Endothelial cell of umbilical vein (primary cell): ENCODE data around the gene RDH13. TPM values are rescaled to one million over a fixed set of nuclear protein-coding genes. Genes with fewer than 3 reads are reported as not detected.

Experiments
- BruUV-seq: library from RNA; stranded (reverse); fragments of 400-500 nt; replicated peaks from 2 replicates; lab custom pipeline; 2021; lab: Mats Ljungman, UMichigan
- CTCF ChIA-PET: fragments of 300-600, 350-600 bp; sonication (Branson Sonifier 250); formaldehyde crosslinking; loops from one replicate; lab custom pipeline; 2021; ENCODE audit warnings: antibody characterized with exemption, inconsistent platforms; lab: Charles Lee
- POLR2A ChIA-PET: fragments of 300-600, 350-600 bp; sonication (Branson Sonifier 250); formaldehyde crosslinking; loops from one replicate; lab custom pipeline; 2021; ENCODE audit warnings: antibody characterized with exemption, inconsistent platforms; lab: Charles Lee
- DNase-seq: peaks from one replicate; pipeline ENCODE4 v3.0.0-alpha.2; 2011; ENCODE audit warnings: low read depth, low spot score
- FAIRE-seq: peaks from 2 replicates; lab custom pipeline; 2011; peaks lifted over from hg19 to GRCh38; lab: Jason Lieb, UNC
- H2AFZ ChIP-seq: 2 replicates; pipeline ENCODE4 v1.6.0; 2012; ENCODE audit warnings: low read depth, low read length, control low read depth, inconsistent platforms
- H3K27ac ChIP-seq: 2 replicates; pipeline ENCODE4 v1.5.1; 2011; ENCODE audit warnings: low read depth, mild to moderate bottlenecking, control low read depth, low read length, moderate library complexity; ENCODE audit not compliant: insufficient read depth
- H3K27me3 ChIP-seq, 2 experiments: 2 replicates each; pipeline versions ENCODE4 v1.6.0 to v1.6.1; 2011; ENCODE audit warnings: low read length in 2 of 2, mixed read lengths in 1 of 2; ENCODE audit not compliant: control insufficient read depth in 2 of 2, insufficient read depth in 2 of 2
- H3K36me3 ChIP-seq, 2 experiments: 2 replicates in 1 of 2; 3 replicates in 1 of 2; pipeline ENCODE4 v1.5.1; 2011; ENCODE audit warnings: low read length in 2 of 2, mild to moderate bottlenecking in 1 of 2, moderate library complexity in 1 of 2; ENCODE audit not compliant: control insufficient read depth in 2 of 2, insufficient read depth in 2 of 2; ENCODE audit errors: extremely low read depth in 1 of 2
- H3K4me1 ChIP-seq: 3 replicates; pipeline ENCODE4 v1.5.1; 2011; ENCODE audit warnings: mild to moderate bottlenecking, low read length; ENCODE audit not compliant: control insufficient read depth, insufficient read depth; ENCODE audit errors: extremely low read depth
- H3K4me2 ChIP-seq: 2 replicates; pipeline ENCODE4 v1.6.1; 2011; ENCODE audit warnings: low read length, control low read depth, mixed read lengths; ENCODE audit not compliant: insufficient read depth
- H3K4me3 ChIP-seq, 3 experiments: fragments of 200-600 bp in 1 of 3; sonication (generic), shearing (Covaris generic) in 1 of 3; replicated peaks in 1 of 3; 2 replicates each; pipeline ENCODE4 v1.5.1; 2011 to 2016; ENCODE audit warnings: control low read depth in 3 of 3, low read length in 3 of 3, mild to moderate bottlenecking in 2 of 3, inconsistent platforms in 1 of 3, low read depth in 1 of 3, moderate library complexity in 1 of 3; ENCODE audit not compliant: insufficient read depth in 1 of 3
- H3K79me2 ChIP-seq: 2 replicates; pipeline ENCODE4 v1.6.0; 2012; ENCODE audit warnings: low read length, inconsistent platforms; ENCODE audit not compliant: control insufficient read depth, insufficient read depth
- H3K9ac ChIP-seq: replicated peaks from 2 replicates; pipeline ENCODE3; 2011; ENCODE audit warnings: low read length, control low read depth; ENCODE audit not compliant: insufficient read depth; ENCODE audit errors: extremely low read depth
- H3K9me1 ChIP-seq: replicated peaks from 3 replicates; pipeline ENCODE4 v1.6.0; 2011; ENCODE audit warnings: mild to moderate bottlenecking, low read length; ENCODE audit not compliant: control insufficient read depth, insufficient read depth; ENCODE audit errors: extremely low read depth
- H3K9me3 ChIP-seq: replicated peaks from 2 replicates; pipeline ENCODE4 v1.5.1; 2012; ENCODE audit warnings: low read length, inconsistent platforms; ENCODE audit not compliant: control insufficient read depth, insufficient read depth
- H4K20me1 ChIP-seq: replicated peaks from 2 replicates; pipeline ENCODE3; 2011; ENCODE audit warnings: mild to moderate bottlenecking, low read length; ENCODE audit not compliant: control insufficient read depth, insufficient read depth; ENCODE audit errors: extremely low read depth
- EZH2 ChIP-seq: IDR thresholded peaks from 2 replicates; pipeline ENCODE4 v1.6.1; 2012; ENCODE audit warnings: borderline replicate concordance, low read depth, mild to moderate bottlenecking, moderate library complexity, low read length, inconsistent platforms; ENCODE audit not compliant: severe bottlenecking
- FOS ChIP-seq: IDR thresholded peaks from 2 replicates; pipeline ENCODE4 v1.6.1; 2011; ENCODE audit warnings: mild to moderate bottlenecking, low read length, moderate library complexity, borderline replicate concordance; ENCODE audit not compliant: insufficient read depth
- GATA2 ChIP-seq: IDR thresholded peaks from 2 replicates; pipeline ENCODE4 v1.7.0; 2011; ENCODE audit warnings: low read depth, mild to moderate bottlenecking, moderate library complexity, mixed read lengths, low read length; ENCODE audit not compliant: insufficient read length, insufficient read depth
- JUN ChIP-seq: IDR thresholded peaks from 2 replicates; pipeline ENCODE4 v1.6.1; 2011; ENCODE audit warnings: borderline replicate concordance, low read depth; ENCODE audit not compliant: insufficient read length, insufficient read depth
- MYC ChIP-seq: IDR thresholded peaks from one replicate; pipeline ENCODE4 v1.6.1; 2011; ENCODE audit warnings: mild to moderate bottlenecking, low read depth, low read length
- POLR2A ChIP-seq: IDR thresholded peaks from 2 replicates; pipeline ENCODE4 v1.6.1; 2012; ENCODE audit warnings: low read depth, mild to moderate bottlenecking, control low read depth, low read length
- POLR2AphosphoS5 ChIP-seq: IDR thresholded peaks from 2 replicates; pipeline ENCODE4 v1.6.1; 2012; ENCODE audit warnings: low read depth, mild to moderate bottlenecking, control low read depth, low read length, moderate library complexity; ENCODE audit not compliant: insufficient read depth
- dilution Hi-C: fragments of 300-500 bp; cut with MboI; formaldehyde crosslinking; loops from one replicate; pipeline ENCODE4 v1.15.0; 2019; ENCODE audit warnings: low sequenced_read_pairs; ENCODE audit not compliant: extremely low pct_ligation_motif_present
- intact Hi-C: fragments of 100-400 bp; cut with micrococcal nuclease; formaldehyde crosslinking; loops from one replicate; pipeline ENCODE4 v1.10.0; 2022
- polyA plus RNA-seq, 4 experiments: library from polyadenylated mRNA; depleted of rRNA in 3 of 4; stranded (reverse) in 3 of 4; unstranded in 1 of 4; fragments of >200 nt; gene quantifications; 2 replicates each; pipeline versions ENCODE4 v1.2.1 to v1.2.3, GENCODE V29; 2011 to 2012; ENCODE audit warnings: missing spikeins in 1 of 4
- total RNA-seq: library from RNA; stranded (reverse); gene quantifications from 2 replicates; pipeline ENCODE4 v1.2.3, GENCODE V29; 2021
- TF ChIP-seq, protein P1 (sequence below), 2 donors: IDR thresholded peaks; 1 replicate in 1 of 2; 2 replicates in 1 of 2; pipeline ENCODE4 v1.5.1; 2011; ENCODE audit warnings: low read length in 2 of 2, mild to moderate bottlenecking in 2 of 2, moderate library complexity in 2 of 2, control low read depth in 1 of 2, inconsistent platforms in 1 of 2, low read depth in 1 of 2; ENCODE audit not compliant: insufficient read depth in 1 of 2; ENCODE audit errors: extremely low read depth in 1 of 2

Gene RDH13
- total and polyA plus RNA-seq, 2 donors (not counting 3 experiments of a cell fraction or from before 2014, with no cell fraction given), result 8.7 to 19.6 TPM

DNA sequence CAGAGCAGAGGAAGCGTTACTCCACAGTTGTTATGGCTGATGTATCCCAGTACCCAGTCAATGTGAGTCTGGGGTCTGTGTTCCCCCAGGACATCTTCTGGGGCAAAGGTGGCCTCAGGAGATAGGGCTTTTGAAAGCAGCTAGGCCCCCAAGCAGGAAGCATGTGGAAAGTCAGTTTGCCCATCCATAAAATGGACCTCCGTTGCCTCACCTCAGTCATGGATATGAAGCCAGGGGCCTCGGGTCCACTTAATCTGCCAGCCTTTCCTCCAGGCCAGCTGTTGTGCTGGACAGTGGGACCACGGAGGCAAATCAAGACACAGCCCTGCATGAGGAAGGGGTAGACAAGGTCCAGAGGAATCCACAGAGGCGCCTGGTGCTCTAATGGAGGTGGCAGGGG, 16.0 kb upstream of the RDH13 start:
- H3K4me1 ChIP-seq, result peaks cover 18% of the 10 kb centered on the region
- H3K27ac ChIP-seq, result no peak overlapping the region
- no peak overlapping the region for H3K9ac ChIP-seq
- no peaks in the 10 kb centered on the region for H3K36me3 ChIP-seq
- DNase-seq (no peak), FAIRE-seq (no peak)
- peaks cover 0 to 3% of the 10 kb centered on the region in 2 experiments for H3K27me3 ChIP-seq
- H3K9me3 ChIP-seq, result no peaks in the 10 kb centered on the region
- H2AFZ ChIP-seq, result no peak overlapping the region
- no peak for TF ChIP-seq MYC
- H3K4me3 ChIP-seq, result no peak overlapping the region
- dilution Hi-C loops (no loop called here), intact Hi-C loops (no loop called here)
- no peaks in the 10 kb centered on the region for H3K79me2 ChIP-seq
- ChIA-PET POLR2A (no interaction called here), CTCF (interaction anchor here (2.4 kb wide), 1 partner anchor 11 kb away, joined by 9 read pairs; no protein-coding TSS in a partner anchor)
- H4K20me1 ChIP-seq, result no peaks in the 10 kb centered on the region
- H3K4me2 ChIP-seq, result no peak overlapping the region
- BruUV-seq, result no TSS peak
- no peaks in the 10 kb centered on the region for H3K9me1 ChIP-seq

DNA sequence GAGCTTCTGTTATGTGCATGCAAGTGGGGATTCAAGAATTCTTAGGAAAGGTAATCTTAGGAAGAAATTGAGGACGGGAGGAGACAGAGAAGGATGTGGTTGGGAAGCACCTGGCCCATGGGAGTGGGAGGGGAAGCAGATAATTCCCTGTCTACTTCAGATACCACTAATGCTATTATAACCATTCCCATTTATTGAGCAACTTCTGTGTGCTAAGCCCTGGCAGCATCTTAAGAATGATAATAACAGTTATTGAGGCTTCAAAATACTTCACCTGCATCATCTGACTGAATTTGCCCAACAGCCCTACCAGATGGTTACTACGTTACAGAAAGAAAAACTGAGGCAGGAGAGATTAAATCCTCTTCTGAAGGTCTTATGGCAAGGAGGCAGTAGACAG, 14.2 kb upstream of the RDH13 start:
- dilution Hi-C loops, result no loop called here
- no peak overlapping the region for H2AFZ ChIP-seq
- H3K4me3 ChIP-seq, result no peak overlapping the region
- no TSS peak for BruUV-seq
- FAIRE-seq (no peak), DNase-seq (no peak)
- no peak overlapping the region for H3K4me2 ChIP-seq
- no peak overlapping the region for H3K9ac ChIP-seq
- H3K36me3 ChIP-seq, result no peaks in the 10 kb centered on the region
- peaks cover 15% of the 10 kb centered on the region for H3K4me1 ChIP-seq
- no peaks in the 10 kb centered on the region for H3K9me3 ChIP-seq
- H3K27ac ChIP-seq, result no peak overlapping the region
- H4K20me1 ChIP-seq, result no peaks in the 10 kb centered on the region
- H3K9me1 ChIP-seq, result no peaks in the 10 kb centered on the region
- no peak for TF ChIP-seq POLR2AphosphoS5
- no peak for TF ChIP-seq JUN
- TF ChIP-seq POLR2A, result no peak
- no peak for TF ChIP-seq GATA2
- TF ChIP-seq, protein P1, sequence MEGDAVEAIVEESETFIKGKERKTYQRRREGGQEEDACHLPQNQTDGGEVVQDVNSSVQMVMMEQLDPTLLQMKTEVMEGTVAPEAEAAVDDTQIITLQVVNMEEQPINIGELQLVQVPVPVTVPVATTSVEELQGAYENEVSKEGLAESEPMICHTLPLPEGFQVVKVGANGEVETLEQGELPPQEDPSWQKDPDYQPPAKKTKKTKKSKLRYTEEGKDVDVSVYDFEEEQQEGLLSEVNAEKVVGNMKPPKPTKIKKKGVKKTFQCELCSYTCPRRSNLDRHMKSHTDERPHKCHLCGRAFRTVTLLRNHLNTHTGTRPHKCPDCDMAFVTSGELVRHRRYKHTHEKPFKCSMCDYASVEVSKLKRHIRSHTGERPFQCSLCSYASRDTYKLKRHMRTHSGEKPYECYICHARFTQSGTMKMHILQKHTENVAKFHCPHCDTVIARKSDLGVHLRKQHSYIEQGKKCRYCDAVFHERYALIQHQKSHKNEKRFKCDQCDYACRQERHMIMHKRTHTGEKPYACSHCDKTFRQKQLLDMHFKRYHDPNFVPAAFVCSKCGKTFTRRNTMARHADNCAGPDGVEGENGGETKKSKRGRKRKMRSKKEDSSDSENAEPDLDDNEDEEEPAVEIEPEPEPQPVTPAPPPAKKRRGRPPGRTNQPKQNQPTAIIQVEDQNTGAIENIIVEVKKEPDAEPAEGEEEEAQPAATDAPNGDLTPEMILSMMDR (IDR thresholded peaks at IDR 0.05; ENCODE audit: extremely low read depth in 1 of 2, insufficient read depth in 1 of 2, low read depth in 1 of 2, low read length in 2 of 2), result no peak
- TF ChIP-seq EZH2, result no peak
- TF ChIP-seq FOS, result no peak
- H3K79me2 ChIP-seq, result no peaks in the 10 kb centered on the region
- intact Hi-C loops, result no loop called here
- CTCF ChIA-PET, result no interaction called here
- POLR2A ChIA-PET, result interaction anchor here (0.7 kb wide), 1 partner anchor 14 kb away, joined by 4 read pairs; the partner anchor contains the start of gene RDH13
- no peaks in the 10 kb centered on the region for H3K27me3 ChIP-seq
